Transverse colon (tissue), 4 donors: ENCODE results near the gene MOB2. TPM values are rescaled to one million over a fixed set of nuclear protein-coding genes. Genes with fewer than 3 reads are reported as not detected.

Source experiments
- DNase-seq: peaks from one replicate; pipeline ENCODE4 v3.0.0-alpha.2; 2019
- H3K27ac ChIP-seq, 4 donors: fragments of 200-600 bp; sonication (generic); 2 replicates each; pipeline ENCODE4 v1.5.1; 2016 to 2018; ENCODE audit warnings: inconsistent platforms in 4 of 4
- H3K27me3 ChIP-seq: fragments of 200-600 bp; sonication (generic); 2 replicates; pipeline ENCODE4 v1.5.1; 2017; ENCODE audit warnings: inconsistent platforms
- H3K36me3 ChIP-seq, 4 donors: fragments of 200-600 bp; sonication (generic); 2 replicates each; pipeline ENCODE4 v1.5.1; 2017 to 2019; ENCODE audit warnings: inconsistent platforms in 4 of 4
- H3K4me1 ChIP-seq, 4 donors: fragments of 200-600 bp; sonication (generic); 2 replicates each; pipeline ENCODE4 v1.5.1; 2017 to 2020; ENCODE audit warnings: inconsistent platforms in 4 of 4
- H3K4me3 ChIP-seq, 4 donors: fragments of 200-600 bp; sonication (generic); 1 replicate in 1 of 4; 2 replicates in 3 of 4; pipeline versions ENCODE4 v1.5.1 to v1.6.1; 2017 to 2019; ENCODE audit warnings: inconsistent platforms in 4 of 4
- H3K9me3 ChIP-seq, 2 donors: fragments of 200-600 bp; sonication (generic); 2 replicates each; pipeline ENCODE4 v1.5.1; 2017 to 2019; ENCODE audit warnings: inconsistent platforms in 2 of 2
- CTCF ChIP-seq, 5 experiments: fragments of 200-600 bp in 3 of 5; fragments of 450-650 bp in 2 of 5; sonication (generic) in 3 of 5; IDR thresholded peaks; 1 replicate in 2 of 5; 2 replicates in 3 of 5; pipeline ENCODE4 v1.5.1; 2016 to 2017; ENCODE audit warnings: antibody characterized with exemption in 5 of 5, inconsistent platforms in 3 of 5, mild to moderate bottlenecking in 2 of 5, moderate library complexity in 1 of 5
- EP300 ChIP-seq: sonication (generic); formaldehyde crosslinking; IDR thresholded peaks from one replicate; pipeline ENCODE4 v1.6.1; 2017; ENCODE audit warnings: antibody characterized with exemption, low read depth
- POLR2A ChIP-seq: fragments of 450-650 bp; IDR thresholded peaks from one replicate; pipeline ENCODE4 v1.6.1; 2016; ENCODE audit warnings: antibody characterized with exemption, mild to moderate bottlenecking, moderate library complexity
- POLR2AphosphoS5 ChIP-seq, 3 donors: sonication (generic); formaldehyde crosslinking; IDR thresholded peaks; one replicate each; pipeline ENCODE4 v1.6.1; 2016; ENCODE audit warnings: antibody characterized with exemption in 3 of 3
- WGBS, 2 donors: methylation state at CpG; one replicate each; pipeline ENCODE4 v1.1.5; 2018; ENCODE audit warnings: low coverage in 1 of 2; 5-methylcytosine and 5-hydroxymethylcytosine counted together
- in situ Hi-C, 4 donors: fragments of 200-750 bp; cut with MboI; loops; one replicate each; pipeline versions ENCODE4 v1.15.0 to v1.15.1; 2017; ENCODE audit warnings: low sequenced_read_pairs in 3 of 4, low pct_ligation_motif_present in 1 of 4, low pct_unique_long_range_greater_than_20kb in 1 of 4
- intact Hi-C: fragments of 100-400 bp; cut with DNase I; formaldehyde crosslinking; loops from one replicate; pipeline ENCODE4 v1.15.1; 2023; ENCODE audit warnings: low total_unique reads
- total RNA-seq, 4 donors: library from RNA; depleted of rRNA; stranded (reverse); fragments of >200 nt; gene quantifications; one replicate each; pipeline ENCODE4 v1.1.0, GENCODE V29; 2016

MOB2 gene
- total RNA-seq, 4 donors from 2014 or later: 22.8 to 56.7 (median 42.4) TPM

- H3K4me3 ChIP-seq: no peak overlapping the region
- no peak overlapping the region for H3K27ac ChIP-seq
- H3K4me1 ChIP-seq: peaks cover 19 to 38% (median 23%) of the 10 kb centered on the region in 4 donors
- WGBS, 2 donors: 96 to 100% methylated on average over 2 to 13 of the region's 13 CpGs
- intact Hi-C loops (no loop called here), in situ Hi-C loops (no loop called here)
- H3K36me3 ChIP-seq: peaks cover 0 to 32% (median 12%) of the 10 kb centered on the region in 4 donors
- TF ChIP-seq POLR2A (no peak), EP300 (no peak), POLR2AphosphoS5 (IDR thresholded peaks at IDR 0.05) (no peak)
- DNase-seq: no peak
- no peaks in the 10 kb centered on the region for H3K9me3 ChIP-seq
- H3K27me3 ChIP-seq: no peaks in the 10 kb centered on the region
These were observed 8.6 kb downstream of the MOB2 start for GRCh38 chr11:1478011-1478410.

- no peak overlapping the region for H3K4me3 ChIP-seq
- peaks cover 0 to 32% (median 12%) of the 10 kb centered on the region in 4 donors for H3K36me3 ChIP-seq
- no peak for DNase-seq
- intact Hi-C loops: no loop called here
- WGBS, 2 donors: 85 to 89% methylated on average over 3 to 20 of the region's 20 CpGs
- H3K27ac ChIP-seq: no peak overlapping the region
- H3K9me3 ChIP-seq: no peaks in the 10 kb centered on the region
- in situ Hi-C loops: no loop called here
- H3K4me1 ChIP-seq: peaks cover 16 to 30% (median 18%) of the 10 kb centered on the region in 4 donors
- TF ChIP-seq POLR2AphosphoS5 (IDR thresholded peaks at IDR 0.05) (no peak), EP300 (no peak), CTCF (IDR thresholded peaks at IDR 0.05) (no peak), POLR2A (no peak)
- H3K27me3 ChIP-seq: no peaks in the 10 kb centered on the region
These were observed 9.4 kb downstream of the MOB2 start for GRCh38 chr11:1476940-1477736.

- 87 to 93% methylated on average over 8 to 12 of the region's 12 CpGs for WGBS, 2 donors
- Histone ChIP-seq H3K27ac (no peak overlapping the region), H3K4me3 (no peak overlapping the region), H3K27me3 (no peaks in the 10 kb centered on the region), H3K36me3 (peaks cover 0 to 33% (median 12%) of the 10 kb centered on the region in 4 donors), H3K4me1 (peaks cover 6 to 17% (median 10%) of the 10 kb centered on the region in 4 donors), H3K9me3 (no peaks in the 10 kb centered on the region)
- in situ Hi-C loops (no loop called here), intact Hi-C loops (no loop called here)
- TF ChIP-seq POLR2A (no peak), CTCF (IDR thresholded peaks at IDR 0.05) (no peak), POLR2AphosphoS5 (IDR thresholded peaks at IDR 0.05) (no peak), EP300 (no peak)
- DNase-seq: no peak
These were observed 10.7 kb downstream of the MOB2 start for GRCh38 chr11:1475841-1476240.

- no peak overlapping the region for H3K4me3 ChIP-seq
- TF ChIP-seq EP300 (no peak), POLR2AphosphoS5 (IDR thresholded peaks at IDR 0.05) (no peak), CTCF (IDR thresholded peaks at IDR 0.05) (no peak)
- no peaks in the 10 kb centered on the region for H3K9me3 ChIP-seq
- in situ Hi-C loops (no loop called here), intact Hi-C loops (no loop called here)
- H3K27ac ChIP-seq: no peak overlapping the region
- H3K27me3 ChIP-seq: no peaks in the 10 kb centered on the region
- peaks cover 0 to 45% (median 7%) of the 10 kb centered on the region in 4 donors for H3K36me3 ChIP-seq
- DNase-seq: no peak
- H3K4me1 ChIP-seq: no peaks in the 10 kb centered on the region
- WGBS, 2 donors: 95 to 100% methylated on average over 5 to 20 of the region's 22 CpGs
These were observed 12.8 kb downstream of the MOB2 start for GRCh38 chr11:1473786-1474185.
